ENCODE results near the gene ASPSCR1. TPM values are rescaled to one million over a fixed set of nuclear protein-coding genes. Genes with fewer than 3 reads are reported as not detected.

ASPSCR1 gene
- total RNA-seq, 2 experiments from 2014 or later = 77.8 to 89.1 TPM

DNA sequence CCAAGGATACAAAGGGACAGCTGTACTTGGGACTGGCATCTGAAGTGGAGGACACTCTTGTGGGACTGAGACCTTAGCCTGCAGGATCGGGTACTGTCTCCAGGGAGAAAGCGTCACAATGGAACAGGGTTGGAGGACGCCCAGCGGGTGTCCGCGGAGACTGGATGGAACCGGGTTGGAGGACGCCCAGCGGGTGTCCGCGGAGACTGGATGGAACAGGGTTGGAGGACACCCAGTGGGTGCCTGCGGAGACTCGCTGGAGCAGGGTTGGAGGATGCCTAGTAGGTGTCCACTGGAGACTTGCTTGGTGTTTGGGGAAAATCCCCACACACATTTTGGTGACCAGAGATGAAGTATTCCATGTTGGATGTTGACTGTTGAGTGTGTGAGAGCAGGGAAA is 30.2 kb upstream of the ASPSCR1 start, which contains the start of gene MYADML2:
Gene MYADML2, minus strand, starts transcription at position 45 of the 400 bp plus-strand sequence. CDS start 5,492 bp downstream, outside the sequence.
- POLR2A ChIA-PET = no interaction called here
- no peak for DNase-seq (ENCODE audit: low spot score)
- TF ChIP-seq, protein P1, sequence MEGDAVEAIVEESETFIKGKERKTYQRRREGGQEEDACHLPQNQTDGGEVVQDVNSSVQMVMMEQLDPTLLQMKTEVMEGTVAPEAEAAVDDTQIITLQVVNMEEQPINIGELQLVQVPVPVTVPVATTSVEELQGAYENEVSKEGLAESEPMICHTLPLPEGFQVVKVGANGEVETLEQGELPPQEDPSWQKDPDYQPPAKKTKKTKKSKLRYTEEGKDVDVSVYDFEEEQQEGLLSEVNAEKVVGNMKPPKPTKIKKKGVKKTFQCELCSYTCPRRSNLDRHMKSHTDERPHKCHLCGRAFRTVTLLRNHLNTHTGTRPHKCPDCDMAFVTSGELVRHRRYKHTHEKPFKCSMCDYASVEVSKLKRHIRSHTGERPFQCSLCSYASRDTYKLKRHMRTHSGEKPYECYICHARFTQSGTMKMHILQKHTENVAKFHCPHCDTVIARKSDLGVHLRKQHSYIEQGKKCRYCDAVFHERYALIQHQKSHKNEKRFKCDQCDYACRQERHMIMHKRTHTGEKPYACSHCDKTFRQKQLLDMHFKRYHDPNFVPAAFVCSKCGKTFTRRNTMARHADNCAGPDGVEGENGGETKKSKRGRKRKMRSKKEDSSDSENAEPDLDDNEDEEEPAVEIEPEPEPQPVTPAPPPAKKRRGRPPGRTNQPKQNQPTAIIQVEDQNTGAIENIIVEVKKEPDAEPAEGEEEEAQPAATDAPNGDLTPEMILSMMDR (conservative IDR thresholded peaks at IDR 0.05; ENCODE audit: low read length) = no peak
- no peak for TF ChIP-seq EZH2phosphoT487 (IDR thresholded peaks at IDR 0.05; ENCODE audit: borderline replicate concordance, low read depth, low read length)
- intact Hi-C loops (cut with micrococcal nuclease; ENCODE audit: unreplicated experiment) = no loop called here
- no peaks in the 10 kb centered on the region for H3K9me2 ChIP-seq (ENCODE audit: insufficient read depth, low read length)
- H3K4me2 ChIP-seq (ENCODE audit: low read length) = no peak within 1 kb of the TSS
- CTCF ChIA-PET (ENCODE audit: unreplicated experiment) = no interaction called here
- H3K4me3 ChIP-seq (ENCODE audit: low read depth, low read length, poor library complexity, severe bottlenecking) = no peak within 1 kb of the TSS
- no peaks in the 10 kb centered on the region for H3K36me3 ChIP-seq (ENCODE audit: insufficient read depth, low read length)
- no peaks in the 10 kb centered on the region for H3K9me3 ChIP-seq (ENCODE audit: low read length)
- H3K27ac ChIP-seq (ENCODE audit: low read depth, low read length, poor library complexity, severe bottlenecking) = no peak within 1 kb of the TSS
- no peaks in the 10 kb centered on the region for H4K20me1 ChIP-seq (ENCODE audit: insufficient read depth, low read length)
- H3K4me1 ChIP-seq (ENCODE audit: insufficient read depth, low read length, poor library complexity, severe bottlenecking) = peaks cover 15% of the 10 kb centered on the region
- H2AFZ ChIP-seq (ENCODE audit: low read length) = no peak within 1 kb of the TSS
- H3K79me2 ChIP-seq (ENCODE audit: insufficient read depth, low read depth, low read length) = no peaks in the 10 kb centered on the region
- BruUV-seq (replicated peaks) = no TSS peak

DNA sequence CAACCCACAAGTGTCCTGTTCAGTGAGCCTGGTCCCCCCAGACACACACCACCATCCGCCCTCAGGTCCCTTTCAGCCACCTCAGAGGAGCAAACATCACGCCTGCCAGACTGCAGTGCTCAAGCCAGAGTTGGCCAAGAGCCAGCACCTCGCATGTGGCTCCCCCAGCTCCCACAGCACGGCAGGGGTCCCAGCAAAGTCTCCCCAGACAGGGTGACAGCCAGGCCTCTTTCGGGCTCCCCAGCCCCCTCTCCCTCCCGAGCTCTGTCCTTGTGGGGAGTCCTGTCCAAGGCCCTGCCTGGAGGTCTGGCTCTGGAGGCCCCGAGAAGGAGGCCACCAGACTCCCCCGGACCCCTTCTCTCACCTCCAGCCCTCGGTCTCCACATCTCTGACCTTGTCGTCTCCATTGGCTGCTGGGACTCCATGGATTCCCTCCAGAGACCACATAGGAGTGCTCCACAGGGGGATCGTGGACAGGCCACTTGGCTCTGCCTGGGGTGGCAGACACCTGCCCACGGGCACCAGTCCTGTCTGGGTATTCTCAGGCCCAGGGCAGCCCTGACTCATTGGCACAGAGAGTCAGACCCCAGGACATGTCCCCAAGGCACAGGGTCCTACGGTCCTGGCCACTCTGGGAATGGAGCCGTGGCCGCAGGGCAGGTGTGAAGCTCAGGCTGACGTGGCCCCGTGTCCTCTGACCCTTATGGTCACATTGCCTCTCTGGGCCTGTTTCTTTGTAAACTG is 28.6 kb upstream of the ASPSCR1 start:
- Histone ChIP-seq H3K27ac (ENCODE audit: low read depth, low read length, poor library complexity, severe bottlenecking) (no peak overlapping the region), H4K20me1 (ENCODE audit: insufficient read depth, low read length) (no peaks in the 10 kb centered on the region), H3K4me1 (ENCODE audit: insufficient read depth, low read length, poor library complexity, severe bottlenecking) (peaks cover 12% of the 10 kb centered on the region), H3K36me3 (ENCODE audit: insufficient read depth, low read length) (no peaks in the 10 kb centered on the region), H3K9me3 (ENCODE audit: low read length) (no peaks in the 10 kb centered on the region), H3K79me2 (ENCODE audit: insufficient read depth, low read depth, low read length) (no peaks in the 10 kb centered on the region), H2AFZ (ENCODE audit: low read length) (no peak overlapping the region), H3K4me2 (ENCODE audit: low read length) (no peak overlapping the region), H3K4me3 (ENCODE audit: low read depth, low read length, poor library complexity, severe bottlenecking) (no peak overlapping the region), H3K9me2 (ENCODE audit: insufficient read depth, low read length) (no peaks in the 10 kb centered on the region)
- no TSS peak for BruUV-seq (replicated peaks)
- intact Hi-C loops (cut with micrococcal nuclease; ENCODE audit: unreplicated experiment) = no loop called here
- POLR2A ChIA-PET = interaction anchor here (0.9 kb wide), 1 partner anchor 54 kb away, joined by 3 read pairs; no protein-coding TSS in a partner anchor
- no peak for DNase-seq (ENCODE audit: low spot score)
- CTCF ChIA-PET (ENCODE audit: unreplicated experiment) = no interaction called here
- no peak for TF ChIP-seq EZH2phosphoT487 (IDR thresholded peaks at IDR 0.05; ENCODE audit: borderline replicate concordance, low read depth, low read length)
- TF ChIP-seq, protein P1 (conservative IDR thresholded peaks at IDR 0.05; ENCODE audit: low read length) = no peak

DNA sequence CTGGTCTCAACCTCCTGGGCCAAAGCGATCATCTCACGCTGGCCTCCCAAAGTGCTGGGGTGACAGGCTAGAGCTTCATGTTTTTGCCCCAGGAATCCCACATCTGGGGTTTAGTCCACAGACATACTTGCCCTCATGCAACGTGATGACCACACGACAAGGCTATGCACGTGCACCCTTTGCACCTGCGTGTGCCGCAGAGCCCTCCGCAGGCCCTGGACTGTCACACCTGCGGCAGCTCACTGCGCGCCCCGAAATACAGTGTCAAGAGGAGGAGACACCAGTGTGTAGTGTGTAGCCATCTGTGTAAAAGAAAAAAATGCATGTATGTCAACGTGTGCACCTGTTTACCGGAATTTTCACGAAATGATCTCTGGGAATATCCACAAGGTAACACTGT is 26.9 kb upstream of the ASPSCR1 start:
- H3K79me2 ChIP-seq (ENCODE audit: insufficient read depth, low read depth, low read length) = no peaks in the 10 kb centered on the region
- H3K9me3 ChIP-seq (ENCODE audit: low read length) = no peaks in the 10 kb centered on the region
- DNase-seq (ENCODE audit: low spot score) = no peak
- intact Hi-C loops (cut with micrococcal nuclease; ENCODE audit: unreplicated experiment) = no loop called here
- no peaks in the 10 kb centered on the region for H3K36me3 ChIP-seq (ENCODE audit: insufficient read depth, low read length)
- TF ChIP-seq EZH2phosphoT487 (IDR thresholded peaks at IDR 0.05; ENCODE audit: borderline replicate concordance, low read depth, low read length) = no peak
- TF ChIP-seq, protein P1 (conservative IDR thresholded peaks at IDR 0.05; ENCODE audit: low read length) = no peak
- CTCF ChIA-PET (ENCODE audit: unreplicated experiment) = no interaction called here
- H2AFZ ChIP-seq (ENCODE audit: low read length) = no peak overlapping the region
- H3K4me3 ChIP-seq (ENCODE audit: low read depth, low read length, poor library complexity, severe bottlenecking) = no peak overlapping the region
- H3K4me1 ChIP-seq (ENCODE audit: insufficient read depth, low read length, poor library complexity, severe bottlenecking) = peaks cover 8% of the 10 kb centered on the region
- POLR2A ChIA-PET = interaction anchor here (1.1 kb wide), 1 partner anchor 12 kb away, joined by 3 read pairs; no protein-coding TSS in a partner anchor
- no peaks in the 10 kb centered on the region for H3K9me2 ChIP-seq (ENCODE audit: insufficient read depth, low read length)
- no TSS peak for BruUV-seq (replicated peaks)
- no peaks in the 10 kb centered on the region for H4K20me1 ChIP-seq (ENCODE audit: insufficient read depth, low read length)
- H3K4me2 ChIP-seq (ENCODE audit: low read length) = no peak overlapping the region
- H3K27ac ChIP-seq (ENCODE audit: low read depth, low read length, poor library complexity, severe bottlenecking) = no peak overlapping the region
